CD4-positive, alpha-beta T cell treated with Interleukin-15 for 1 hour (primary cell): ENCODE measurements around the gene UBE2E1.

Source experiments
- DNase-seq: peaks from one replicate; pipeline ENCODE4 v3.0.0-alpha.2; 2020

The UBE2E1 gene

DNA sequence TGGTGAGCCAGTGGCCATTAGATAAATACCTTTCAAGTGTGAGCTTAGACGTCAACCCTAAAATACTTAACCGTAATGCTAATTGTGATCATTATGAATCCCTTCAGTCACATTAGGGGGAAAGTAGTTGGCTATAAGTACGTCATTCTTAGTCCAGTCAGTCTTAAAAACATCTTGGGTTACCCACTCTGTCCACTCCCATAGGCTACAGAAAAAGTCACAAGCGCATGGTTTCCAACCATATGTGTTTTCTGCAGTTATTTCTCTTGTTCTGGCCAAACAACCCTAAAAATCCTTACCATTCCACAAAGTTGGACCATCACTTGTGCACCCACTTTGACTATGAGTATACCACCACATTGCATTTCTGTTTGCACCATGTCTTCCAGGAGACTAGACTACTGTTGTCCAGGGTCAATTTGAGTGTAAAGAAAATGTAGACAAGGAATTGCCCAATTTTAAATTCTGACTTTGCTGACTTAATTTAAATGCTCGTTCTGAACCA, 114.4 kb downstream of the UBE2E1 start:
- no peak for DNase-seq

GRCh38 chr3:23921052-23921511, 115.3 kb downstream of the UBE2E1 start:
- DNase-seq, result no peak

- no peak for DNase-seq
These were observed 118.0 kb downstream of the UBE2E1 start for GRCh38 chr3:23923786-23924185.

DNA sequence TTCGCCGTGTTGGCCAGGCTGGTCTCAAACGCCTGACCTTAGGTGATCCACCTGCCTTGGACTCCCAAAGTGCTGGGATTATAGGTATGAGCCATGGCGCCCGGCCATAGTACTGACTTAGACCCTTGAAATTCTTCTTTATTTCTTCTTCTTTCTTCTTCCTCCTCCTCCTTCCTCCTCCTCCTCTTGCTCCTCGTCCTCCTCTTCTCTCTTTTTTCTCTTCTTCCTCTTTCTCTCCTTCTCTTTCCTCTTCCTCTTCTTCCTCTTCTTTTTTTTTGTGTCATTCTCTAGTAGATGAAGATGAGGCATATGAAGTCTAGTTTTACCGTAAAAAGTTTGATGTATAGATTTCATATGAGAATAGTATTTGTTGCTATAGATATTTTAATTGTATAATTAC, 120.5 kb downstream of the UBE2E1 start:
- DNase-seq, result no peak

GRCh38 chr3:23926736-23927135, 121.0 kb downstream of the UBE2E1 start:
- no peak for DNase-seq

- no peak for DNase-seq
These were observed 122.8 kb downstream of the UBE2E1 start for GRCh38 chr3:23928524-23928923.

GRCh38 chr3:23931597-23931996, 125.8 kb downstream of the UBE2E1 start:
- DNase-seq, result no peak

DNA sequence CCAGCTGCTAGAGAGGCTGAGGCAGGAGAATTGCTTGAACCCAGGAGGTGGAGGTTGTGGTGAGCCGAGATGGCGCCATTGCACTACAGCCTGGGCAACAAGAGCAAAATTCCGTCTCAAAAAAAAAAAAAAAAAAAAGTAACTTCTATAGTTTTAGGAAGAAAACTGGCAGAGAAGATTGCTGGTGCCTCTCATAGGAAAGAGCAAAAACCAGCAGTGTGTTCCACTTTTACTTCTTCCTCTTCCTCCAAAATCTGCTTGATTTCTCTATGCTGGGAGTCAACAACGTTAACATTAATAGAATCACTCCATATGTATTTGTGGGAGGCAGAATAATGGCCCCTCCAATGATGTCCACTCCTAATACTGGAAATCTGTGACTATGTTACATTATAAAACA, 126.8 kb downstream of the UBE2E1 start:
- no peak for DNase-seq

DNA sequence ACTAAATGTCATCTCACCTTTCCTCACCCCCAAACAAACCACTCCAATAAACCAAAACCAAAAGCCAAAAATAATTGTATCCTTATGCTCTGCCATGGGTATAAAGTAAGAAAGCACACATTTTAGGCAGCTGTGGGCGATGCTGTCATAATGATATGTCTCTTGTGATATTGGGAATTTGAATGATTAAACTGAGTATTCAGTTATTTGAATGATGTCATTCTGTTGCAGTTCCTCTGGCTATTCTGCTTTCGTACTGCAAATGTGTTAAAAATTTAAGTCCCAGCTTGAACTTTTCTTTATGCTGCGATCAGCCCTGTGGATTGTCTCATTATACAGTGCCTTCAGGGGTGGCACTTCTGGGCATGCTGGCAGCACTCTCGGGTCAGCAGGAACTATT, 128.5 kb downstream of the UBE2E1 start:
- DNase-seq, result no peak

DNA sequence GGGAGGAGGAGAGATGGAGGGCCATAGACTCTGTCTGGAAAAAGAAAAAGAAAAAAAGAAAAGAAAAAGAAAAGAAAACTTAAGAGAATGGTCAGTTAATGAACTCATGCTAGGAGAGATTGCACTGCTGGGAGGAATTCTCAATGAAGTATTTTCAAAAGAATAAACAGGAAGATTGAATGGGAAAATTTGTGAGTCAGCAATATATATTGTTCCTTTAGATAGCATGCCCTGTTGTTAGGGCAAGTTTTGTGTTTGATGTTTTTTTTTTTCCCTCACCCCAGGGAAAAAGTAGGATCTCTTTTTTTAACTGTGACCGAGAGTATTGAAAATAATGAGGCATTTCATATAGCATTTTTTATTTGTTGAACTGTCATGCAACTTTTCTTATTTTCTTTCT, 131.5 kb downstream of the UBE2E1 start:
- no peak for DNase-seq

DNA sequence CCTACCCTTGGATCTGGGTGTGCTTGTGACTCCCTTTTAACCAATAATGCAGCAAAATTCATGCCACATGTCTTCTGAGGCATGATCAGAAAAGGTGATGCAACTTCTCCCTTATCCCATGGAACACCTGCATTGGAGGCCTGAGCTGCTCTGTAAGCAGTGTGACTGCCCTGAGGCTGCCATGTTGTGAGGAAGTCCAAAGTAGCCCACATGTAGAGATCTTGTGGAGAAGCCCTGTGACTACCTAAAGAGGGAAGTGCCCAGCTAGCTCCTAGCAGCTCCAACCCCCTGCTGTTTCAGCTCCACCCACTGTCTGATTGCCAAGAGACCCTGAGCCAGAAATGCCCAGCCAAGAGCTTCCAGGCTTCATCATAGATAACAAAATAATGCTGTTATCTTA, 132.9 kb downstream of the UBE2E1 start:
- no peak for DNase-seq

DNA sequence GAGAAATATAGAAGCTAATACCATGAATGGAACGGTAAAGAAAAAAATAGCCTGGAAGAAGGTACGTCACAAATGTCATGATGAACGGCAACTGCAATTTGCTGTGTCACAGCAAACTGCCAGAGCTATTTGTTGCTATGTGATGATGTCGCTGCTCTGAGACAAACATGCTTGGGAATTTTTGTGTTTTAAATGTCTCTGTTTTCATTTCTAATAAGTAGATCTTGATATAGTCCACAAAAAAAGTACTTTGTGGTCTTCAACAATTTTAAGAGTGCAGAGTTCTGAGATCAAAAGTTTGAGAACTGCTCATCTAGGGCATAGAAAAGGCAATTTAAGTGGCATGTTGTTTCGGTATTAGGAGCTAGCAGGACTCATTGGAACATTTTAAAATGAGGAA, 135.0 kb downstream of the UBE2E1 start:
- DNase-seq, result no peak
